HL-60/S4 treated with retinoic acid at 250 ng/mL for 4 days and 3 days (cell line): ENCODE measurements around the gene RNGTT.

ENCODE experiments used
- in situ Hi-C: fragments of 300-500 bp; cut with MboI; formaldehyde crosslinking; loops from 2 replicates; pipeline ENCODE4 v1.7.0; 2022; ENCODE audit warnings: low sequenced_read_pairs

The RNGTT gene

DNA sequence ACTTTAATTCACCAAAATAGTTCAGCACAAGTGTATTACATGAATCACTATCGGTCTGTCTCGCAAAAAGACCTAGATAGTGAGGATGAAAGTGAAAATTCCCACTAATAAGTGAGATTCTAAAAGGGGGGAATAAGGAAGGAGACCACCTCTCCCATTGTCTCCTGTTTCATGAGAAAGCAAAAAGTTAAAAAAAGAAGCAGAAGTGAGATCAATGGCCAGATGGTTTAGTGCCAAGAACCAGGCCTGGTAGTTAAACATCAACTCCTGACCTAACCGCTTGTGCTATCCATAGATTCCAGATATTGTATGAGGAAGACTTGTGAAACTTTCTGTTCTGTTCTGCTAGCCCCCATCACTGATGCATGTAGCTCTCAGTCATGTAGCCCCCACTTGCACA, 293.0 kb downstream of the RNGTT start:
- in situ Hi-C loops: no loop called here

DNA sequence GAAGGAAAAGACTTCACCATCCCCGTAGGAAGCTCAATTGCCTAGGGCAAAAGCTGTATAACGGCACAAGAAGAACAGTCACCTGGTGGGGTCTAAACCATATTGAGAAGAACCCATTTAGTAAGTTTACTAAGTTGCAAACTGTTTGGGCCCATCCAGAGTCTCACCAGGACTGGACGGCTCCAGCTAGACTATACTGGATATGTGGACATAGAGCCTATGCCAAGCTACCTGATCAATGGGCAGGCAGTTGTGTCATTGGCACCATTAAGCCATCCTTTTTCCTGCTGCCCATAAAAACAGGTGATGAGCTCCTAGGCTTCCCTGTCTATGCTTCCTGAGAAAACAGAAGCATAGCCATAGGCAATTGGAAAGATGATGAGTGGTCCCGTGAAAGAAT, 293.9 kb downstream of the RNGTT start:
- in situ Hi-C loops: no loop called here

DNA sequence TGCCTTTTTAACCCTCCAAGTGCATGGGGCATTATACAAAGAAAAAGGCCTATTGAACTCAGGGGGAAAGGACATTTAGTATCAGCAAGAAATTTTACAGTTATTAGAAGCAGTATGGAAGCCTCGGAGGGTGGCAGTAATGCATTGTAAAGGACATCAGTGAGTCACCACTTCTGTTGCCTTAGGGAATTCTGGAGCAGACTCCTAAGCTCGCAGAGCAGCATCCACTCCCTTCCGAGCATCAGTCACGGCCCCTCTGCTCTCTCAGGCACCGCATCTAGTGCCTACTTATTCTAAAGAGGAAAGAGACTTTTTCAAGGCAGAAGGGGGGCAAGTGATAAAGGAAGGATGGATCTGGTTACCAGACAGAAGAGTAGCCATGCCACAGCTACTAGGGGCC, 296.5 kb downstream of the RNGTT start:
- in situ Hi-C loops: no loop called here

DNA sequence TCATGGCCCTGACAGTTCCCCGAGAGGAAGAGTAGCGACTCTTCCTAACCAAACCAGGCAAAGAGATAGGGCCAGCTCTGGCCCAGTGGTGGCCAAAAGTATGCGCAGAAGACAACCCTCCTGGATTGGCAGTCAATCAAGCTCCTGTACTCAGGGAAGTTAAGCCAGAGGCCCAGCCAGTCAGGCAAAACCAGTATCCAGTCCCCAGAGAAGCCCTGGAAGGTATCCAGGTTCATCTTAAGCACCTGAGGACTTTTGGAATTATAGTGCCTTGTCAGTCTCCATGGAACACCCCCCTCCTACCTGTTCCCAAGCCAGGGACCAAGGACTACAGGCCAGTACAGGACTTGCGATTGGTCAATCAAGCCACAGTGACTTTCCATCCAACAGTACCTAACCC, 298.3 kb downstream of the RNGTT start:
- in situ Hi-C loops: no loop called here

DNA sequence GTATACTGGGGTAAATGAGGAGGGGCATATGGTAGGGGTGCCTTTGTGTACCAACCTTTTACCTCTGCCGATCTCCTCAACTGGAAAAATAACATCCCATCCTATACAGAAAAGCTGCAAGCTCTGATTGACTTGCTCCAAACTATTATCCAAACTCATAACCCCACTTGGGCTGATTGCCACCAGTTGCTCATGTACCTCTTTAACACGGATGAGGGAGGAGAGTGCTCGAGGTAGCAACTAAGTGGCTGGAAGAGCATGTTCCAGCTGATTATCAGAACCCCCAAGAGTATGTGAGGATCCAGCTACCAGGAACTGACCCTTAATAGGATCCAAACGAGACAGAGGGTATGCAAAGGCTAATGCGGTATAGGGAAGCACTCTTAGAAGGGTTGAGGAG, 299.6 kb downstream of the RNGTT start:
- in situ Hi-C loops: no loop called here

DNA sequence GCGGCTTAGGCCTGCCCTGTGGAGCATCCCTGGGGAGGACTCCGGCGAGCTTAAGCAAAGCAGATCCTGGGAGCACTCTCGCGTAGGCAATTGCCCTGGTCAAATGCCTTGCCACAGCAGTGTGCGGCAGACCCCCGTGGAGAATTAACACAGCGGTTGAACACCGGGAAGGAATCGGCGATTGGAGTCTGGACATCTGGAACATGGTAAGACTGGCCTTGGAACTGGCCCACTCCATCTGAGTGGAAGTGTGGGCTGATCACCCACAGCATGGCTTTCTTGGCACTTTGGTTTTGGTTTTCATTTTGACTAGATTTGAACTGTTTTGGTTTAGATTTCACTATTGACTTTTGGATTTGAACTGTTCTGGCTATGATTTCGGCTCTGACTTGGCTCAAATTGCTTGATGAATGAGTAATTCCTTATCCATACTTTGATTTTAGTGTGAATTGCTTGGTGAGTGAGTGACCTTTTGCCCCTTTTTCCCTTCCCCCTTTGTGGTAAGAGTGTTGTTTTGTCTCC, 300.7 kb downstream of the RNGTT start:
- in situ Hi-C loops: no loop called here

DNA sequence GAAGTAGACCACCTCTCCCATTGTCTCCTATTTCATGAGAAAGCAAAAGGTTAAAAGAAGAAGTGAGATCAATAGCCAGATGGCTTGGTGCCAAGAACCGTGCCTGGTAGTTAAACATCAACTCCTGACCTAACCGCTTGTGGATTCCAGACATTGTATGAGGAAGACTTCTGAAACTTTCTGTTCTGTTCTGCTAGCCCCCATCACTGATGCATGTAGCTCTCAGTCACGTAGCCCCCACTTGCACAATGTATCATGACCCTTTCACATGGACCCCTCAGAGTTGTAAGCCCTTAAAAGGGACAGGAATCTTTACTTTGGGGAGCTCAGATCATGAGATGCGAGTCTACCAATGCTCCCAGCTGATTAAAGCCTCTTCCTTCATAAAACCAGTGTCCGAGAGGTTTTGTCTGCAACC, 301.2 kb downstream of the RNGTT start:
- in situ Hi-C loops: no loop called here

DNA sequence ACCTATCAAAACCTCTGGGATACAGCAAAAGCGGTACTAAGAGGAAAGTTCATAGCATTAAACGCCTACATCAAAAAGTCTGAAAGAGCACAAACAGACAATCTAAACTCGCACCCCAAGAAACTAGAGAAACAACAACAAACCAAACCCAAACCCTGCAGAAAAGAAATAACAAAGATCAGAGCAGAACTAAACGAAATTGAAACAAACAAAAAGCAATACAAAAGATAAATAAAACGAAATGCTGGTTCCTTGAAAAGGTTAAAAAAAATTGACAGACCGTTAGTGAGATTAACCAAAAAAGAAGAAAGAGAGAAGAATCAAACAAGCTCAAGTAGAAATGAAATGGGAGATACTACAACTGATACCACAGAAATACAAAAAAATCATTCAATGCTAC, 302.3 kb downstream of the RNGTT start:
- in situ Hi-C loops: no loop called here

DNA sequence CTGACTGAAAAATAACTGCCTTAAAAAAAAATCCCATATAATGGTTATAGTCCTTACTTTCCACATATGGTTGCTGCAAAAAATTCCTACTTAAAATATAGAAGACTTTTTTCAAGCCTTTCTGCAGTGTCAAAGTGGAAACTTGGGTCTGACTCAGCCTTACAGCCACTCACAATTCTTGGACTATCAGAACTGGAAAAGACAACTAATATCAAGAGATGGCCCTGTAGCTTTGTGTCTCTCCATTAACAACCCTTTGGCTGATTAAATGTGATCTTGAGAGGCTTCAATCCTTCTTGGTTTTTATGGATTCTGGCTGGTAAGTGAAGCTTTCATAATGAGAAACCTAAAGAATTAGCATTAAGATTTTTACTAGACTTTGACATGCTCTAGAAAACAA, 307.8 kb downstream of the RNGTT start:
- in situ Hi-C loops: no loop called here

DNA sequence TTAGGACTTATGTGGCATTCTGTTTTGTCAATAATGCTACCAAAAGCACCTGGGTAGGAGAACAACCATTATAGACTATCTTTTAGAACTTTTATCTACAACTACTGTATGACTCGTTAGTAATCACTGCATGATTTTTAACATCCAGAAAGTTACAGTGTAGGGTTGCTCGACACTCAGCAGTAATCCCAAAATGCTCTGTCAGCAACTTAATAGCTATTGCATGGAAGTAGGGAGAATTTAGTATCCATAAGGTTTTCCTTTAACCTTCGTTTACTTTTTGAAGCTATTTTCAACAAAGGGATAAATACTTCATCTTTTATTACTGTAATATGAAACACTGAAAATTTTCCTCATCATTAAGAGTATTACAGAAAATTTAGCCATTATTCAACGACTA, 309.5 kb downstream of the RNGTT start:
- in situ Hi-C loops: no loop called here

DNA sequence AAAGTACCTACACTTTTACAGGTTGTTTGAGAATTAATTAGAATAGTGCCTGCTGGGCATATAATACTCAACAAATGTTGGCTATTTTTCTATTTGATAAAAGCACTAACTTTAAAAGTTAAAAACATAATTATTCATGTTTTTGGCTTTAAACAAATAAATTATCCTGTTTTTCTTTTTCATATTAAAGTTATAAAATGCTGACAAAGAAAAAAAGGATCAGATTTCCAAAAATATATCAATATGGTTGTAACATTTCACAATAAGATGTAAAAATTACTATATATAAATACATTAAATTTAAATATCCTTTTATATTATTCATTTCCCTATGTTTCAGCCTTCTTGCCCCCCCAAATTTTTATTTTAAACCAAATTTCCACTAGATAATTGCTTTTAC, 312.0 kb downstream of the RNGTT start:
- in situ Hi-C loops: no loop called here

DNA sequence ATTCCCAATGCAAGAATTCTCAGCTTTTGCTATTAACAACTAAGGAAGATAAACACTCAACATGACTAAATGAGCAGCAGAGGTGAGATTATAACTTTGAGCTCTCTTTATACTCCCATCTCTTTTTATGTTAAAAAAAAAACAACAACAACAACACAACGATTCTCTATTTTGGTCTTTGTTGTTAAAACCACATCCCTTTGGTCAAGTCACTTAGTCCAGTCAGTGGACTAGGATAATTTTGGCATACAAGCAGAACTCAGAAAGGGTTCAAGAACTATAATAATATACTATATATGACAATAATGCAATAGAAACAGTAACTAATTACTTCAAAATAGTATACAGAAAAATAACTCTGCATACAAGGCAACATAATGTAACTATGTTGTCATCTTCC, 312.4 kb downstream of the RNGTT start:
- in situ Hi-C loops: no loop called here

DNA sequence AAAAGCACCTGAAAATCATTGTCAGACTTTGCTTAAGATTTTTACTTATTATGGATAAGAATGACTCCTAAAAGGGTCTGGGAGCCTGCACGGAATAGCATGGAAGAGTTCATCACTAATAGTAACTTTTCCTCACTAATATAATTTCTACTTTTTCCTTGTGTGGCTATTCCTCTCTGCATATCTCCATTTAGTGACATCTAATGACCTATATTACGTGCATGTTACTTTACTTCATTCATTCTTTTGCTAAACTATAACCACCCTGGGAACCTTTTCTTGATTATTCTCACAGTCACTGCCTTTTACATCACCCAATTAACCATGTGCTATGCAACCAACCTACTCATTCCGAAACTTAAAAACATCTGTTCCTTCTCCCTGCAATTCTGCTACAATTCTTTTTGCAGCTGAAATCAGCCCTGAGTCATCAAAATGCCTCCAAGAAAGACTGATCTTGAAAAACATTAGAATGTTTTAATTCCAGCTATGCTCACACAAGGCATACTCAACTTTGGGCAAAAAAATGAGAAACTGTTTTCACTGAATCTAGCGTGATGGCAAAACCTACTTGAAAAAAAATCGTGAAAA, 313.3 kb downstream of the RNGTT start:
- in situ Hi-C loops: no loop called here

DNA sequence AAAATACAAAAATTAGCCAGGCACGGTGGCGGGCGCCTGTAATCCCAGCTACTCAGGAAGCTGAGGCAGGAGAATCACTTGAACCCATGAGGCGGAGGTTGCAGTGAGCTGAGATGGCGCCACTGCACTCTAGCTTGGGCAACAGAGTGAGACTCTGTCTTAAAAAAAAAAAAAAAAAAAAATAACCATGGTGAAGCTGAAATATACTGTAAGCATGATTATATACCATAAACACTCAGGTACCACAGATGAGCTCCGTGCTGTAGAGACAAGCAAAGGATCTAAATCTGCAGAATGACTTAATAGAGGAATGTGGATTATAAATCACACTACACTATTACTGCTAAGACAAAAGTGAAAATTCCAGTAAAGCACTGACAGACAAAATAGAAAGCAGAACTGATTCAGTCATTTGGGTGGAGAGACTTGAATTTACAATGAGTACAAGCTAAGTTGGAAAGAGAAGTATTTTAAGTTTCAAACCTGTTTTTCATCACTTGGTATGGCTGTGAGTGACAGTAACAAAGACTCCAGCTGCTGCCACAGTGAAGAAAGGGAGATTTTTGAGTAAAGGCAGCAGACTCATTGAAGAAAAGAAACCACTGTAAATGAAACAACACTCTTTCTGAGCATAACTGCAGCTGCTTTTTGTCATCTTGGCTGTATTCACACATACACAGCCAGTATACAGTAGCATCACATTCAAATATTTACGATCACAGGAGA, 322.1 kb downstream of the RNGTT start:
- in situ Hi-C loops: no loop called here

DNA sequence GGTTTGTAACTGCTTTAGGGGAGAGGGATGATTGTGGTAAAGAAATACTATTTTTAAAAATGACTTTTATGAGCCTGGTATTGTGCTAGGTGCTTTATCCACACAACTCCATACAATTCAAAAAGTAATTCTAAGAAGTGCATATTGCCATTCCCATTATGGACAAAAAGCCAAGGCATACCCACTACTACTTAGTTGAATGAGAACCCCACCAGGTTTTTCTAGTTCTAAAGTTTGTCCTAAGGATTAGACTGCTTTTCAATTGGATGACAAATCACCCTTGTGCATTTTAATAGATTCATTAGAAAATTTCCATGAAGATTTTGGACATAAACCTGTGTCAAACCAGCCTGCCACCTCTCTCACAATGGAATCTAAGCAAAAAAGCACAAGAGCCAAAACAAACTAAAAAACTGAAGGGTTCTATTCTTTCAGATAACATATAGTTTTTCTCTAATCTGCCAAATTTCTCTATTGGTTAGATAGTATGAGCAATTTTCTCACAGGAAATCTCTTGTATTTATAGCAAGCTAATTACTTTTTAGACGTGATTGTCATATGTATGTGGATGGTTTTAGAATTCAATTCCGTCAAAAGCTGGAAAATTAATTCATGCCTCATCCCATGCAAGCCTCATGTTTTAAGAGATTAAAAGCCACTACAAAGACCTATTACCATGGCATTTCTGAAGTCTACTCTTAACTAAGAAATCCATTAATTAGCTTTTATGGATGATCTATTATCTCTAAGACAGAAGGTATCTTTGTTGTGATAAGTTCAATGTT, 325.5 kb downstream of the RNGTT start:
- in situ Hi-C loops: no loop called here

DNA sequence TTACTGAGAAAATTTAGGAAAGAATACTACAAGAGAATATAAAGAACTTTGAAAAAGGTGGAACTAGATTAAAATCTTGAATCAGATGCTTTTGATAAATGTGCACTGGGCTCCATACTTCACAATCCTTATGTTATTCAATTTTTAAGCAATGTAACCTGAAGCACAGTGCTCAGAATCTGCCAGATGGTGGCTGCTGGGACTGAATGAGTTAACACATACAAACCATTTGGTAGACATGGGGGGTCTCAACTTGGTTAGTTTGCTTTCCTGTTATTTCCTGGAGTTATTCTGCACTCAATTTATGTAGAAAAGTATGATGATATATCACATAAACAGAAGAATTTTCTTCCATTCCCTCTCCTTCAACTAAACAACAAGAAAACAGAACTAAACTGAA, 326.5 kb downstream of the RNGTT start:
- in situ Hi-C loops: no loop called here

DNA sequence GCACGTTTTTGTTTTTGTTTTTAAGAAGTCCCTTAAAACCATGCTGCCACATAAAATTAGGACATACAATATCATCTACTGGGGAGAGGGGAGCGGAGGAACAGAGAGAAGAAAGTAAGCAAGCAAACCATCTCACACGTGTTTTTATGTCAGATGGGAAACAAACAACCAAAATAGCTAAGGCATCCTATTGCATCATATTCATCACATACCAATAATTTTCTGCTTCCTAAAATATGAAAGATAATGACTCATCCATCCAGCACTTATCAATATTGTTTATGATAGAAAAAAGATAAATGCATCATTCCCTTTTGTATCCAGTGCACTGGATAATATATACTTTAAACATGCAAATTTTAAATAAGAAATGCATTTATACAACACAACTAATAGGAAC, 329.6 kb downstream of the RNGTT start:
- in situ Hi-C loops: no loop called here

DNA sequence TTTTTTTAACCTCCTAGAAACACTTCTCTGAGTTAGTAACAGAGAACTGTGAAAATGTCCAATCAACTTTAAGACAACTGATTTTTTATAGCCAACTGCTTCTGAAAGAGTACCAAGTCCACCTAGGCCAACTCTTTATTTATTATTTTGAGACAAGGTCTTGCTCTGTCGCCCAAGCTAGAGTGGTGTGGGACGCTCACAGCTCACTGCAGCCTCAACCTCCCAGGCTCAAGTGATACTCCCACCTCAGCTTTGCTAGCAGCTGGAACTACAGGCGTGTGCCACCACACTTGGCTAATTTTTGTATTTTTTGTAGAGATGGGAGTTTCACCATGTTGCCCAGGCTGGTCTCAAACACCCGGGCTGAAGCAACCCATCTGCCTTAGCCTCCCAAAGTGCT, 331.6 kb downstream of the RNGTT start:
- in situ Hi-C loops: no loop called here

DNA sequence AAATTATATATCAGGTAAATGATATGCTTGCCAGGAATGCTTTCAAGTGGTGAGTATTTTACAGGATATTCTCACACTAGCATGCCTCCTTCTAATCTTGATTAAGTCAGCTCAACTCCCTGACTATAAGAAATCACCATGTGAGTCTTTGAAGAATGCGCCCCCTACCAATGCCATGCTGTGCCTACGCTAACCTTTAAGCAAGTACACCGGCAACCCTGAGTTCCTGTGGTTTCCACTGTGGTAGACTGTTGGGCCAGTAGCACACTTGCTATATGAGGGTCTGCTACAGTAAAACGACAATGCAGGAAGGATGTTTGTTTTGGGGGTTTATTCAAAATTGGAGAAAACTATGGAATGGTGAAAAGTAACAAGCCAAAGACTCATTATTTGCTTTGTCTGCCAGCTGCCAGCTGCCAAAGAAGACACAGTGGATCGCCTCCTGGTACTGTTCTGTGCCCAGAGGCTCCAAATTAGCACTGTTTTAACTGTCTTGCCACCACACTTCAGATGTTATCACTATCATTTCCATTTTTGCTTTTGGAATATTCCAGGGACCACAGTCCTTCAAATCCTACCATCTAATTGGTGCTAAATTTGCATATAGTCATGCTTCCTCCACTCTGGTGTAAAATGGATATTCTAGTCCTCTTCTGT, 333.5 kb downstream of the RNGTT start:
- in situ Hi-C loops: no loop called here

DNA sequence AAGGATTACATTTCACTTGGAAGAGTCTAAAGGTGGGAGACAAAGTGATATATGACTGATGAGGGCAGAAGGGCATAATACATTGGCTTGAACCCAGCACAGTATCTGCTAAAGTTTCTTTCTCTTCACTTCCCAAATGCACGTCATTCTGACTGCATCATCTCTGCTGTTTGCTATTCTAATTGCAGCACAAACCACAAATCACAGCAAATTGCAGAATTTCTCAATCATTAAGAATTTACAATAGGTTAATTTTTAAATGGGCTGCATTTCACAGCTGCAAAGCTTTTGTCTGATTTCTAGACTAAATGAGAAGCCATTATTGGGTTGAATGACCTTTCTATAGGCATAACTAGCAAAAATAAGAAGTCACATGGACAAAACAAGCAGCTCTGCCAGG, 337.0 kb downstream of the RNGTT start:
- in situ Hi-C loops: no loop called here

DNA sequence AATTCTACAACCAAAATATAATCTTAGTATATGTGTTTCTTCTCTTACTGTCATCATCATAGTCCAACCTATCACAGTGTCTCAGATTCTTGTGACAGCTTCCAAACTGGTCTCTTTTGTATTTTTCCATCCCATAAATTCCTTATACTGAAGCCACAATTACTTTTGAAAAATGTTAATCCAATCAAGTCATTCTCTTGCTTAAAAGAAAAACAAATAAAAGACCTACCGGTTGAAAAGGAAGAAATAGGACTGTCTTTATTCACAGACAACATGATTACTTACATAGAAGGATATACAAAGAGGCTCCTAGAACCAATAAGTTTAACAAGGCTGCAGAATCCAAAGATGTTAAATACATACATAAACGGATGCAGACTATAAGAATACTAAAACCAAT, 339.9 kb downstream of the RNGTT start:
- in situ Hi-C loops: no loop called here
